CD4-positive, alpha-beta memory T cell (primary cell): ENCODE results near the gene MYO9B. TPM values are rescaled to one million over a fixed set of nuclear protein-coding genes. Genes with fewer than 3 reads are reported as not detected.

Experiments used
- polyA plus RNA-seq, 2 donors: library from polyadenylated mRNA; unstranded; fragments of 300-500 nt; fragmentation: Illumina TruSeq; gene quantifications; one replicate each; pipeline ENCODE4 v1.2.3, GENCODE V29; 2021
- total RNA-seq, 2 experiments: library from RNA; stranded (reverse); gene quantifications; one replicate each; pipeline ENCODE4 v1.2.3, GENCODE V29; 2021

MYO9B gene
- total and polyA plus RNA-seq, 4 experiments from 2014 or later: 1.3 to 181 (median 101) TPM

Other genes with a start within 250 kb of the MYO9B start
- 10 to 100 TPM; 86.4 to 88.4 TPM for gene SIN3B, start 246.4 kb upstream of the MYO9B start, total RNA-seq
- gene SIN3B, start 246.4 kb upstream of the MYO9B start, polyA plus RNA-seq: 1 to 10 TPM; 1.4 to 5.5 TPM
- gene F2RL3, start 186.8 kb upstream of the MYO9B start, total RNA-seq: not detected
- not detected for gene F2RL3, start 186.8 kb upstream of the MYO9B start, polyA plus RNA-seq
- gene CPAMD8, start 49.0 kb upstream of the MYO9B start, total RNA-seq: 1 to 10 TPM; 2.0 to 3.0 TPM
- under 1 TPM; 0.88 to 0.96 TPM for gene CPAMD8, start 49.0 kb upstream of the MYO9B start, polyA plus RNA-seq
- gene HAUS8, start 325 bp upstream of the MYO9B start, total RNA-seq: 10 to 100 TPM; 20.0 to 20.9 TPM
- gene HAUS8, start 325 bp upstream of the MYO9B start, polyA plus RNA-seq: 10 to 100 TPM in 1 of 2 donors, 1 to 10 TPM in 1; 5.7 to 11.2 TPM
- 10 to 100 TPM; 38.1 to 42.8 TPM for gene USE1, start 139.6 kb downstream of the MYO9B start, total RNA-seq
- gene USE1, start 139.6 kb downstream of the MYO9B start, polyA plus RNA-seq: 10 to 100 TPM; 36.5 to 44.3 TPM
- gene OCEL1, start 150.4 kb downstream of the MYO9B start, total RNA-seq: 10 to 100 TPM; 23.9 to 29.3 TPM
- gene OCEL1, start 150.4 kb downstream of the MYO9B start, polyA plus RNA-seq: 10 to 100 TPM; 37.8 to 38.0 TPM
- gene NR2F6, start 170.1 kb downstream of the MYO9B start, total RNA-seq: 1 to 10 TPM; 7.1 TPM
- gene NR2F6, start 170.1 kb downstream of the MYO9B start, polyA plus RNA-seq: 1 to 10 TPM; 1.2 to 2.3 TPM
- gene USHBP1, start 189.0 kb downstream of the MYO9B start, total RNA-seq: under 1 TPM in 1 of 2 experiments, not detected in 1; 0.33 TPM
- under 1 TPM in 1 of 2 donors, not detected in 1; 0.10 TPM for gene USHBP1, start 189.0 kb downstream of the MYO9B start, polyA plus RNA-seq
- 100 to 1,000 TPM; 101 to 112 TPM for gene BABAM1, start 191.7 kb downstream of the MYO9B start, total RNA-seq
- gene BABAM1, start 191.7 kb downstream of the MYO9B start, polyA plus RNA-seq: 100 to 1,000 TPM in 1 of 2 donors, 10 to 100 TPM in 1; 92.0 to 171 TPM
- 1 to 10 TPM; 2.8 to 5.1 TPM for gene ANKLE1, start 206.1 kb downstream of the MYO9B start, total RNA-seq
- gene ANKLE1, start 206.1 kb downstream of the MYO9B start, polyA plus RNA-seq: under 1 TPM; 0.41 to 0.80 TPM
- gene ABHD8, start 227.6 kb downstream of the MYO9B start, total RNA-seq: 10 to 100 TPM in 1 of 2 experiments, 1 to 10 TPM in 1; 9.3 to 10.1 TPM
- 1 to 10 TPM; 6.0 to 7.9 TPM for gene ABHD8, start 227.6 kb downstream of the MYO9B start, polyA plus RNA-seq
- gene MRPL34, start 230.1 kb downstream of the MYO9B start, total RNA-seq: 10 to 100 TPM; 69.4 to 74.1 TPM
- 100 to 1,000 TPM; 231 to 250 TPM for gene MRPL34, start 230.1 kb downstream of the MYO9B start, polyA plus RNA-seq
- gene DDA1, start 233.8 kb downstream of the MYO9B start, total RNA-seq: 10 to 100 TPM; 36.4 to 42.6 TPM
- gene DDA1, start 233.8 kb downstream of the MYO9B start, polyA plus RNA-seq: 10 to 100 TPM; 31.6 to 42.6 TPM